DMS 273 (cell line): Measurements from ENCODE around the gene OSBPL3.
"Not testable (repeated sequence)": the region's sequence is repeated elsewhere in the genome, so short reads cannot be mapped to it uniquely, and the experiment has no call there.

Source experiments
- DNase-seq: peaks from one replicate; lab custom pipeline; 2025; ENCODE audit not compliant: unreplicated experiment; lab: John Stamatoyannopoulos, UW

OSBPL3 gene

DNA sequence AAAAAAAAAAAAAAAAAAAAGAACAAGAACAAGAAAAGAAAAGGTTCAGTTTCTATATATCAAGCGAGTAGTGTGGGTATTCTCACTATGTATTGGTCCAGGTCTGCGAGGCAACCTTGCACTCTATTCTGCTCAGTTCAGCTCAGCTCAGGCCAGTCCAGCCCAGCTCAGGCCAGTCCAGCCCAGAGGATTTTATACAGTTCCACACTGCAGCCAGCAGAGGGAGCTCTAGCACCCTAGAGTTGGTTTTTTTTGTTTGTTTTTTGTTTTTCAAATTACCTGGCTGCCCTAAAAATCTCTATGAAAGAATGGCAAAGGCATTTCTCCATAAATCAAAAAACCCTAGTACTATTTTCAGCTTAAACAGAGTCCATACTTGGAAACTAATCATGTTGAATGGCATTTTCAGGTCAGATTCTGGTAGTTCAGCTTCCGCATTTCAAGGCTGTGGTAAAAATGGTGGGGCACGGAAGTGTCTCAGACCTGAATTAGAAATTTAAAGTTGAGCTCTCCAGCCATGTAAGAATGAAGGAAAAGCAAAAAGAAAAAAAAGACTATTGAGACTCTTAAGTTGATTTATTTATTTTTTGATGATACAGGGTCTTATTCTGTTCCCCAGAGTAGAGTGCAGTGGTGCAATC, 167.6 kb downstream of the OSBPL3 start:
- peak; percentile 75 for DNase-seq

GRCh38 chr7:24808518-24808917, 171.5 kb downstream of the OSBPL3 start:
- no peak for DNase-seq

DNA sequence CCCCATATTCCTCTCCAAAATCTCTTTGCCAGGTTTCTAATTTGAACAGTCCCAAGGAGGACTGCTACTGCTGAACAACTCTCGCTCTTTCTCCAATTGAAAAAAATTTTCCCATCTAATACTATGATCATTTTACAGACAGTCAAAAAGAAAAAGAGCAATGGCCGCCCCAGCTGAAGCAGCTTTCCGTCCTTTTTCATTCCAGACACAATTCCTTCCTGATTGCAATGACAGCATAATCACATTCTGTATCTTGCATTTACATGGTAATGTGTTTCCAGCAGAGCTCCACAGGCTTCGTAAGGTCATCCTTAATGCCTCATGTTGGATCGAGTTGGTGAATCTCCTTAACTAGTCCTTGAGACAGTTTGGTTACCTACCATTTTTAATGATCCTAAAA, 177.7 kb downstream of the OSBPL3 start:
- no peak for DNase-seq

DNA sequence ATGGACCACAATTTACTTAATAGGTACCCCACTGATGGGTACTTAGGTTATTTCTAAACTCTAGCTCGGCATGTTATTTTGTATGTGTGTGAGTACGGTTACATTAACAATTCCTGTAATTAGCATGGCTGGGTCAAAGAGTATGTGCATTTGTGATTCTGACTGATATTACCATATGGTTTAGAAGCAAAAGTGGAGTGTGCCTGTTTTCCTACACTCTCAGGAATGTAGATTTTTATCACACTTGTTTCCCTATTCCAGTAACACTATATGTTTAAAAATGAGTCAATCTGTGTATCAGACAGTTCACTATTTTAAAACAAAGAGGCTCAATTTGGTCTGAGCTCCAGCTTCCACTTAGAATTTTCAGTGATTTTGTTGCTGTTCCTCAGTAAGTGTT, 178.1 kb downstream of the OSBPL3 start:
- DNase-seq, result no peak

DNA sequence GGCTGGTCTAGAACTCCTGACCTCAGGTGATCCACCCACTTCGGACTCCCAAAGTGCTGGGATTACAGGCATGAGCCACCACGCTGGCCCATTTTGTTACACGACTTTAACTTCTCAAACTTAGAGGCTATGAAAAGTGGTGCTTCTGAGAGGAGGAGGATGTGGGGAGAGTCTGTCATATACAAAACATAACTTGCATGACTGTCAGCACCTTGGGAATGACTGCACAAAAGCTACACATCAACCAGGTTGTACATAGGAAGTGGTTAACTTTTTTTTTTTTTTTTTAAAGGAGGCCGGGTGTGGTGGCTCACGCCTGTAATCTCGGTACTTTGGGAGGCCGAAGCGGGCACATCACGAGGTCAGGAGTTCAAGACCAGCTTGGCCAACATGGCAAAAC, 179.3 kb downstream of the OSBPL3 start:
- DNase-seq, result no peak

- DNase-seq, result no peak
Measured at GRCh38 chr7:24800073-24800472, 179.9 kb downstream of the OSBPL3 start.

GRCh38 chr7:24799506-24799905, 180.5 kb downstream of the OSBPL3 start:
- DNase-seq, result no peak

- no peak for DNase-seq
Measured at GRCh38 chr7:24798261-24798660, 181.7 kb downstream of the OSBPL3 start.

DNA sequence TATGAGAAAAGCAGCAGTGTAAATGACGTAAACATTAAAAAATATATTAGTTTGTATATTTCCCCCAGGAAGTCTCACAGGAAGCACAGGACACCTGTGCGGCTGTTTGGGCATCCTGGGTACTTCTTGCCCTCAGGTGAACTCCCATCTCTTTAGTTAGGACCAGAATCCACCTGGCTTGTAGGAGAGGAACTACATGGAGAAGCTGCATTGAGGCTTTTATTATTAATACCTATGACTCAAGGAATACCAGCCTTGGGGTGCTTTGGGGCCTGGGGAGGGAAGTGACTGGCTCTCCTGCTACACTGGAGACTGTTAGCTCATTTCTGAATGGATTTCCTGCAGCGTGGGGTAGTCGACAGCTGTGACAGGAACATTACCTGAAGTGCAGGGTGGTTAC, 182.7 kb downstream of the OSBPL3 start:
- no peak for DNase-seq

GRCh38 chr7:24795407-24795767, 184.6 kb downstream of the OSBPL3 start:
- DNase-seq, result no peak

DNA sequence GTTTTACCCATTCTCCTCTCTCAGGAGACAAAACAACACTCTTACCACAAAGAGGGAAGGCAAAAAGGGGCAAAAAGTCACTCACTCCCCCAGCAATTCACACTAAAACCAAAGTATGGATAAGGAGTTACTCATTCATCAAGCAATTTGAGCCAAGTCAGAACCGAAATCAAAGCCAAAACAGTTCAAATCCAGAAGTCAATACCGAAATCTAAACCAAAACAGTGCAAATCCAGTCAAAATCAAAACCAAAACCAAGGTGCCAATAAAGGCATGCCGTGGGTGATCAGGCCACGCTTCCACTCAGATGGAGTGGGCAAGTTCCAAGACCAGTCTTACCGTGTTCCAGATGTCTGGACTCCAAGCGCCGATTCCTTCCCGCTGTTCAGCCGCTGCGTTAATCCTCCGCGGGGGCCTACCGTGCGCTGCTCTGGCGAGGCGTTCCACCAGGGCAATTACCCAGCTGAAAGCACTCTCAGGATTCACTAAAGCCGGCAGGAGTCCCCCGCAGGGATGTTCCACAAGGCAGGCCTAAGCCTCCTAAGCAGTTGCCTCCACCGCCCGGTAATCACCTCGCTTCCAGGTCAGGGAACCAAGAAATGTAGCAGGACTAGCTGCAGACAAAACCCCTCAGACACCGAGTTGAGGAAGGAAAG, 185.1 kb downstream of the OSBPL3 start:
- not testable (repeated sequence) for DNase-seq

- DNase-seq, result no peak
Measured at GRCh38 chr7:24793982-24794648, 185.9 kb downstream of the OSBPL3 start.

DNA sequence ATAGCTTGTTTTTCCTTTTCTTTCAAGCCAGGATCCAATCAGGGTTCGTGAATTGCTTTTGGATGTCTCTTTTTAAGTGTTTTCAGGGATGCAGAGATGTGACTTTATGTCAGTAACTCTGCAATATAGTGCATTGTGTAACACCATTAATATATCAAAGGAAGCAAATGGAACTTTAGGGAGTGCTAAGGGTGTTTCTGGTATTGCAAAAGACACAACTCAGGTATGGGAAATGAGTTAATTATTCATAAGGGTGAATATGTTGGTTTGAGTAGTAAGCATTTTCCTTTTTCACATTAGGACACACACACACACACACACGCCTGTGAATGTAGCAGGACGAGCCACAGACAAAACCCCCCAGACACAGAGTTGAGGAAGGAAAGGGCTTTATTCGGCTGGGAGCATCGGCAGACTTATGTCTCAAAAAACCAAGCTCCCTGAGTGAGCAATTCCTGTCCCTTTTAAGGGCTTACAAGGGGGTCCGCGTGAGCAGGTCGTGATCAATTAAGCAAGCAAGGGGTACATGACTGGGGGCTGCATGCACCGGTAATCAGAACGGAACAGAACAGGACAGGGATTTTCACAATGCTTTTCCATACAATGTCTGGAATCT, 190.9 kb downstream of the OSBPL3 start:
- no peak for DNase-seq

GRCh38 chr7:24788075-24788474, 191.9 kb downstream of the OSBPL3 start:
- no peak for DNase-seq

DNA sequence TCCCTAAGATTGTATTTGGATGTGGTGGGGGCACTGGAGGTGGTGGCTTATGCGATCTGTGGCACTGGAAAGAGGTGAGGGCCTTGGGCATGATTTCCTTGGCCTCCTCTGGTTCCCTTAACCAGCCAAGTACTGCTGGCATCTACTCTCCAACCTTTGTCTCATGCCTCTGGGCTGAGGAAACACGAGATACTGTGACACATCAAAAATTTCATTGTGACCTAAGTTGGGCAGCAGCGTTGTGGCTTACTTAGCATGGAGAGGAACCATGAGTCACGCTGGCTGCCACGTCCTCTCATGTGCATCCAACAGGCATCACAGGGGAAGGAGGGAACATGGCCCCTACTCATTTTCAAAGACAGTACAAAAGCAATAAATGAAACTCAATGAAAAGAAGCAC, 193.0 kb downstream of the OSBPL3 start:
- DNase-seq, result no peak

GRCh38 chr7:24786306-24786705, 193.7 kb downstream of the OSBPL3 start:
- no peak for DNase-seq

DNA sequence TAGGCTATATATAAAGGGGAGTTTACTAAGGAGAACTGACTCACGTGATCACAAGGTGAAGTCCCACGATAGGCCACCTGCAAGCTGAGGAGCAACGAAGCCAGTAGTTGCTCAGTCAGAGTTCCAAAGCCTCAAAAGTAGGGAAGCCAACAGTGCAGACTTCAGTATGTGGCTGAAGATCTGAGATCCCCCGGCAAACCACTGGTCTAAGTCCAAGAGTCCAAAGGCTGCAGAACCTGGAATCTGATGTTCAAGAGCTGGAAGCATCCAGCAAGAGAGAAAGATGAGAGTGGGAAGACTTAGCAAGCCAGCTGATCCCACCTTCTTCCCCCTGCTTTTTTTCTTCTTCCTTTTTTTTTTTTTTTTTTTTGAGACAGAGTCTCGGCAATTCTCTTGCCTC, 195.7 kb downstream of the OSBPL3 start:
- DNase-seq, result no peak

DNA sequence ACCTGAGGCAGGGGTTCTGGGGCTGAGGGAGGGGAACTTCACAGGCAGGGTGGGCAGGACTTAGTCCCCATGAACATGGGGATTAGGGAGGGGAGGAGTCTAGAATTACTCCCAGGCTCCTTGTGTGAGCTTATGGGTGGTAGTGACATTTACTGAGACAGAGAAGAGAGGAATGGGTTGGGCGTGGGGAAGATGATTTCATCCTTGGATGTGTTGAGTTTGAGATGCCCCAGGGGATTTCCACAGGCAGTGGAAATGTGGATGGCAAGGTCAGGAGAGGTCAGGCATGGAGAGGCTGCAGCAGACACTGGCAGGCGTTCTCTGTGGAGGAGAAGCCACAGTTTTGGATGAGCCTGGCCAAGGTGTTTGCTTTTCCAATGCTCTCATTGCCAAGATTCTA, 196.3 kb downstream of the OSBPL3 start:
- DNase-seq, result no peak

DNA sequence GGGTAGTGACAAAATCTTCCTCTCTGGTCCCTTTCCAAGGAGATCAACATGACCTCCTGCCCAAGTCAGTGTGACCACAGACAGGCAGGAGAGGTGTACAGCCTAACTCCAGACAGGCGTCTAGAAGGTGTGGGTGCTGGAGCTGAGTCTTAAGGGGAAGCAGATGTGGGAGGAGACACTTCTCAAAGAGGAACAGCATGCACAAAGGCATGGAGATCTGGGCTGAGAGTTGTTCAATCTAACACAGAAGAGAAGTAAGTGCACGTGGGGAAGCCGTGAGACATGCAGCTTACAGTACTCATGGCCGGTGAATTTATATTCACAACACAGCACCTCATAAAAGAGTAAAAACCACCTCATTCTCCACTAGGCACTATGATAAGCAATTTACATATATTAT, 198.9 kb downstream of the OSBPL3 start:
- no peak for DNase-seq

DNA sequence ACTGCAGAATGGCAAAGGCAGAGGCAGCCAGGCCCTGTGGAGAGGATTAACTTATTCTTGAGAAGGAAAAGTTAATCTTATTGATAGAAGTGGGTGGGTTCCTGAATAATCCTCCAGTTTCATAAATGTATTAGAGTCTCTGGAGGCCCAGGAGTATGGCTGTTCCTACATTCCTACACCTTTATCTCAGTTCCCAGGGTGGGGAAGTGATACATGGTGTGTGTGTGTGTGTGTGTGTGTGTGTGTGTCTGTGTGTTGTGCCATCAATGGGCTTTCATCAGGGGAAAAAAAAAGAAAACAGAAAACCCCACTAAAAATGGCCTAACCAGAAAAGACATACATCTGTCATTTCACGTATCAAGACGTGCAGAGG, 200.7 kb downstream of the OSBPL3 start:
- no peak for DNase-seq

- DNase-seq, result no peak
Measured at GRCh38 chr7:24778543-24779282, 201.3 kb downstream of the OSBPL3 start.

GRCh38 chr7:24777806-24778205, 202.2 kb downstream of the OSBPL3 start:
- DNase-seq, result no peak
